HepG2 (cell line): ENCODE results near the gene DDR1. TPM values are rescaled to one million over a fixed set of nuclear protein-coding genes. Genes with fewer than 3 reads are reported as not detected.

Experiments used
- AGO1 ChIP-seq: fragments of 200-400 bp; formaldehyde crosslinking; IDR thresholded peaks from 2 replicates; pipeline ENCODE4 v1.6.1; 2017; ENCODE audit warnings: mild to moderate bottlenecking, low read depth, low read length, moderate library complexity; ENCODE audit not compliant: poor library complexity, severe bottlenecking
- ARID2 ChIP-seq: sonication (generic); formaldehyde crosslinking; IDR thresholded peaks from 2 replicates; pipeline ENCODE4 v1.8.1; 2022; ENCODE audit warnings: mild to moderate bottlenecking, missing genetic modification reagents, borderline replicate concordance
- ARID5B ChIP-seq: IDR thresholded peaks from 2 replicates; pipeline ENCODE4 v1.4.0; 2020; ENCODE audit warnings: mild to moderate bottlenecking, missing genetic modification reagents
- ATF6 ChIP-seq: sonication (generic); formaldehyde crosslinking; conservative IDR thresholded peaks from 2 replicates; pipeline ENCODE4 v1.4.0; 2020; ENCODE audit warnings: missing genetic modification reagents
- HBP1 ChIP-seq: IDR thresholded peaks from 2 replicates; pipeline ENCODE4 v1.6.1; 2016; ENCODE audit warnings: low read depth, control low read depth
- JUN ChIP-seq: sonication (generic); formaldehyde crosslinking; IDR thresholded peaks from 2 replicates; pipeline ENCODE4 v1.4.0; 2020; ENCODE audit warnings: mild to moderate bottlenecking, missing genetic modification reagents
- KDM1A ChIP-seq: IDR thresholded peaks from 2 replicates; pipeline ENCODE4 v1.6.1; 2016; ENCODE audit warnings: missing compliant biosample characterization
- MXD4 ChIP-seq: IDR thresholded peaks from 2 replicates; pipeline ENCODE4 v1.6.1; 2016; ENCODE audit warnings: mild to moderate bottlenecking, missing biosample characterization, missing genetic modification reagents
- POGK ChIP-seq: sonication (generic); formaldehyde crosslinking; conservative IDR thresholded peaks from 2 replicates; pipeline ENCODE4 v1.8.0; 2022; ENCODE audit warnings: mild to moderate bottlenecking, moderate library complexity, missing genetic modification reagents
- RORA ChIP-seq: sonication (generic); formaldehyde crosslinking; IDR thresholded peaks from 2 replicates; pipeline ENCODE4 v1.5.0; 2020; ENCODE audit warnings: mild to moderate bottlenecking, missing genetic modification reagents, moderate library complexity
- SKI ChIP-seq: fragments of 450-650 bp; IDR thresholded peaks from one replicate; pipeline ENCODE4 v1.6.1; 2018; ENCODE audit warnings: mild to moderate bottlenecking; ENCODE audit not compliant: partially characterized antibody
- YEATS2 ChIP-seq: sonication (generic); formaldehyde crosslinking; IDR thresholded peaks from 2 replicates; pipeline ENCODE4 v1.4.0; 2020; ENCODE audit warnings: missing genetic modification reagents, borderline replicate concordance
- ZBTB14 ChIP-seq: sonication (generic); formaldehyde crosslinking; IDR thresholded peaks from 2 replicates; pipeline ENCODE4 v1.4.0; 2020; ENCODE audit warnings: missing genetic modification reagents
- ZFAT ChIP-seq: sonication (generic); formaldehyde crosslinking; conservative IDR thresholded peaks from 2 replicates; pipeline ENCODE4 v1.8.1; 2023; ENCODE audit warnings: missing genetic modification reagents, inconsistent platforms
- ZFP36L2 ChIP-seq: sonication (generic); formaldehyde crosslinking; IDR thresholded peaks from 2 replicates; pipeline ENCODE4 v1.4.0; 2020; ENCODE audit warnings: missing genetic modification reagents
- ZNF232 ChIP-seq: sonication (generic); formaldehyde crosslinking; IDR thresholded peaks from 2 replicates; pipeline ENCODE4 v1.4.0; 2020; ENCODE audit warnings: missing genetic modification reagents, borderline replicate concordance
- ZNF335 ChIP-seq: sonication (generic); formaldehyde crosslinking; IDR thresholded peaks from 2 replicates; pipeline ENCODE4 v1.4.0; 2020; ENCODE audit warnings: missing genetic modification reagents
- ZNF501 ChIP-seq: sonication (generic); formaldehyde crosslinking; IDR thresholded peaks from 2 replicates; pipeline ENCODE4 v1.5.1; 2020; ENCODE audit warnings: mild to moderate bottlenecking, moderate library complexity, missing genetic modification reagents
- ZNF678 ChIP-seq: sonication (generic); formaldehyde crosslinking; IDR thresholded peaks from 2 replicates; pipeline ENCODE4 v1.4.0; 2020; ENCODE audit warnings: mild to moderate bottlenecking, missing genetic modification reagents
- polyA plus RNA-seq, 8 experiments: library from polyadenylated mRNA; depleted of rRNA in 3 of 8; stranded (reverse) in 7 of 8; unstranded in 1 of 8; fragments of >200 nt; fragmentation: Illumina TruSeq in 4 of 8; extraction: Trizol in 4 of 8; gene quantifications; 2 replicates each; pipeline versions ENCODE4 v1.2.1 to v1.2.3, GENCODE V29; 2011 to 2016; ENCODE audit warnings: low read depth in 4 of 8, missing spikeins in 1 of 8, mixed read lengths in 1 of 8; ENCODE audit not compliant: insufficient read depth in 1 of 8
- total RNA-seq, 5 experiments: library from RNA; depleted of rRNA; stranded (reverse); fragments of >200 nt; fragmentation: Illumina TruSeq; extraction: Trizol; gene quantifications; 2 replicates each; pipeline ENCODE4 v1.2.3, GENCODE V29; 2016; ENCODE audit warnings: low read depth in 1 of 5

DDR1 gene
- total and polyA plus RNA-seq, 2 of the 13 experiments (the other 11 are each of a cell fraction or from before 2014, with no cell fraction given): 16.7 to 20.2 TPM

- TF ChIP-seq ATF6 (CRISPR knock-in tag) (no peak), AGO1 (no peak), ARID2 (CRISPR knock-in tag) (peak; percentile 66; the same call in 1 of the 2 replicates), ZFAT (CRISPR knock-in tag) (no peak), ZNF232 (CRISPR knock-in tag) (no peak; the same call in 1 of the 2 replicates), RORA (CRISPR knock-in tag) (no peak), KDM1A (no peak), HBP1 (peak; percentile 60; the same call in 1 of the 2 replicates), ZNF678 (no peak), ZBTB14 (CRISPR knock-in tag) (no peak), ZFP36L2 (CRISPR knock-in tag) (no peak), YEATS2 (peak; percentile 36; the same call in 1 of the 2 replicates), ZNF335 (no peak), POGK (CRISPR knock-in tag) (no peak), SKI (no peak), JUN (CRISPR knock-in tag) (no peak), ARID5B (CRISPR knock-in tag) (peak; percentile 77), MXD4 (CRISPR knock-in tag) (no peak), ZNF501 (peak; percentile 94)
Observed at GRCh38 chr6:30877419-30878262, 6.7 kb upstream of the DDR1 start (continued).
